NT2/D1 (cell line): Measurements from ENCODE around the gene SLC36A4.
"Not testable (repeated sequence)": the region's sequence is repeated elsewhere in the genome, so short reads cannot be mapped to it uniquely, and the experiment has no call there.

ENCODE experiments used
- DNase-seq: peaks from one replicate; pipeline ENCODE4 v3.0.0-alpha.2; 2011; ENCODE audit warnings: low read depth, low spot score
- H3K27me3 ChIP-seq: 2 replicates; pipeline ENCODE4 v1.6.0; 2011; ENCODE audit warnings: mild to moderate bottlenecking; ENCODE audit not compliant: insufficient read length, insufficient read depth
- H3K36me3 ChIP-seq: 2 replicates; pipeline ENCODE4 v1.6.1; 2011; ENCODE audit warnings: mild to moderate bottlenecking, low read length, mixed read lengths; ENCODE audit not compliant: insufficient read depth, insufficient read length
- H3K4me1 ChIP-seq: 2 replicates; pipeline ENCODE4 v1.5.1; 2011; ENCODE audit not compliant: insufficient read depth, insufficient read length
- H3K4me3 ChIP-seq: 2 replicates; pipeline ENCODE4 v1.5.1; 2011; ENCODE audit warnings: low read depth; ENCODE audit not compliant: insufficient read length
- H3K9ac ChIP-seq: 2 replicates; pipeline ENCODE4 v1.6.0; 2011; ENCODE audit warnings: low read depth; ENCODE audit not compliant: insufficient read length
- H3K9me3 ChIP-seq: 2 replicates; pipeline ENCODE4 v1.5.1; 2011; ENCODE audit warnings: mild to moderate bottlenecking, low read length; ENCODE audit not compliant: insufficient read depth
- SUZ12 ChIP-seq: IDR thresholded peaks from 2 replicates; pipeline ENCODE4 v1.6.1; 2011; ENCODE audit not compliant: insufficient read length, insufficient read depth; ENCODE audit errors: extremely low read depth
- YY1 ChIP-seq: IDR thresholded peaks from 2 replicates; pipeline ENCODE4 v1.6.1; 2011; ENCODE audit not compliant: insufficient read length, insufficient read depth
- ZNF274 ChIP-seq: IDR thresholded peaks from 2 replicates; pipeline ENCODE4 v1.6.1; 2011; ENCODE audit warnings: mild to moderate bottlenecking, low read depth, low read length

Gene SLC36A4

DNA sequence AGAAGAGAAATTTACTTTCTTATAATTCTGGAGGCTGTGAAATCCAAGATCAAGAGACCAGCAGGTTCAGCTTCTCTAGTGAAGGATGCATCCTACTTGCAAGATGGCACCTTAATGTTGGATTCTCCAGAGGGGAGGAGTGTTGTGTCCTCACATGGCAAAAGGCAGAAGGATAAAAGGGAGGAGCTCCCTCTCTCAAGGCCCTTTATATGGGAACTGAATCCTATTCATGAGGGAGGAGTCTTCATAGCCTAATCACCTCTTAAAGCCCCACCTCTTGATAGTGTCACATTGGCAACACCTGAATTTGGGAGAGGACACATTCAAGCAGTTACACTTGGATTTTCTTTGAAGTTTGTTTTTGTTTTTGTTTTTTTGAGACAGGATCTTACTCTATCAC, 79.5 kb downstream of the SLC36A4 start:
- no peak for DNase-seq
- no peak overlapping the region for H3K4me3 ChIP-seq
- H3K4me1 ChIP-seq, result no peaks in the 10 kb centered on the region
- no peaks in the 10 kb centered on the region for H3K36me3 ChIP-seq
- no peak for TF ChIP-seq SUZ12
- peaks cover 13% of the 10 kb centered on the region; the same call in 1 of the 2 replicates for H3K9me3 ChIP-seq
- H3K9ac ChIP-seq, result no peak overlapping the region
- H3K27me3 ChIP-seq, result no peaks in the 10 kb centered on the region

DNA sequence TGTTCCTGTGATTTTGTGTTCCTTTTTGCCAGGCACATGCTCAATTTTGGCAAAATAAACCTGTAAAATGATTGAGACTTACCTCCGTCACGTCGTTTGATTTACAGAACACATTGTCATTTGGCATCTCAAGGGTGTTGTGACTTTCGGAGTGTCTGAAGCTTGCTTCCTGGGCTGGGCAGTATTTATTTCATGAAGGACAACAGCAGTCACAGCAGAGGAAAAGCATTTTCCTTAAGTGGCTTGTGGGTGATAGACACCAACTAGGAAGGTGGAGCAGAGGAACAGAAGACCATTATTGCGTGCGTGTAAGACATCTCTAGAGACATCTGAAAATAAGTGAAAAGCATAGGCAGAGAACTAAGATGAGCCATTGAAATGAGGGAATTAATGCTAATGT, 80.2 kb downstream of the SLC36A4 start:
- no peaks in the 10 kb centered on the region for H3K27me3 ChIP-seq
- H3K36me3 ChIP-seq, result no peaks in the 10 kb centered on the region
- no peak for TF ChIP-seq YY1
- H3K9me3 ChIP-seq, result peaks cover 13% of the 10 kb centered on the region; the same call in 1 of the 2 replicates
- no peak for DNase-seq
- no peak overlapping the region for H3K4me3 ChIP-seq
- H3K4me1 ChIP-seq, result no peaks in the 10 kb centered on the region
- H3K9ac ChIP-seq, result peak overlapping the region; percentile 33

DNA sequence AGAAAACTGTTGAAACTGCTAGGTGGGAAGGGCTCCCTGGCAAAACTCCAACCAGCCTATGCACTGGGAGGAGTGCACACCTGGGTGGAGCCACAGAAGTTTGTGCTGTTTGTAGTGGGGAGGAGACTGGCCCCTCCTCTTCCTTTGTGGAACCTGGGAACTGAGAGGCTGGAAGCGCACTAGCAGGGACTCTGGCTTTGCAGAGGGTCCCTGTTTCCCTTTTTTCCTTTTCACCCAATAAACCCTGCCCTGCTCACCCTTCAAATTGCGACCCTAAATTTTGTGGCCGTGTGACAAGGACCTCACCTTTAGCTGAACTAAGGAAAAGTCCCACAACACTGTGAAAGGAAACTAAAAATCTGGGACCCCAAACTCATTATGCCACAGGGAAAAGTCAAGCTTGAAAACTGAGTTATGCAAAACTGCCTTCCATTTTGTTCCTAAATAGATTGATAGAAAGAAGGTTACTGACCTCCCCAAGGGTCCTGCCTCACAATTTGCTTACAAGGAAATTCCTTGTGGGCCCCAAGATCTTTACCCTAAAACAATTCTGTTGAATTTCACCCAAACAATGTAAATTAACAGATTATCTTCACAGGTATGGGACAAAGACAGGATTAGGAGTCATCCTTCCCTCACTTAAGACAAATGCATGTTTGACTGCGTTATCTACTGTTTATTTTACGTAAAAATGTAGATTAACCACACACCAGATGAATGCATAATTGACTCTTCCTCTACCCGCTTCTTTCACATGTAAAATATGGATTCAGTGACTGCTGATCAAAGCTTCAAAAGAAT, 81.0 kb downstream of the SLC36A4 start:
- peak overlapping the region; percentile 27 for H3K9ac ChIP-seq

DNA sequence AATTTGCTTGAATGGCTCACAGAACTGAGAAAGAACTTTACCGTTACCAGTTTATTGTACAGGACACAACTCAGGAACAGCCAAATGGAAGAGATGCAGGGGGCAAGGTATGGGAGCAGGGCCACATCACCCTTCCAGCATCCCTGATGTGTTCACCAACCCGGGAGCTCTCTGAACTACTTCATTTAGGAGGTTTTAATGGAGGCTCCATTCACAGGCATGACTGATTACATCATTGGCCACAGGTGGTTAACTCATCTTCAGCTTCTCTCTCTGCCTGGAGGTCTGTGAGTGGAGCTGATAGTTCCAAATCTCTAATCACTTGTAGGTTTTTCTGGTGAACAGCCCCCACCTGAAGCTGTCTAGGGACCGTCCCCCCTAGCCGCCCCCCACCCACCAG, 83.5 kb downstream of the SLC36A4 start:
- TF ChIP-seq YY1 (no peak), SUZ12 (no peak), ZNF274 (no peak)

More for the DNA sequence above, 81.0 kb downstream of the SLC36A4 start:
- no peaks in the 10 kb centered on the region for H3K36me3 ChIP-seq
- H3K27me3 ChIP-seq, result no peaks in the 10 kb centered on the region
- no peaks in the 10 kb centered on the region for H3K4me1 ChIP-seq
- H3K4me3 ChIP-seq, result no peak overlapping the region
- peaks cover 13% of the 10 kb centered on the region; the same call in 1 of the 2 replicates for H3K9me3 ChIP-seq
- DNase-seq, result no peak
- no peak for TF ChIP-seq SUZ12
- TF ChIP-seq YY1, result no peak
- no peak for TF ChIP-seq ZNF274

DNA sequence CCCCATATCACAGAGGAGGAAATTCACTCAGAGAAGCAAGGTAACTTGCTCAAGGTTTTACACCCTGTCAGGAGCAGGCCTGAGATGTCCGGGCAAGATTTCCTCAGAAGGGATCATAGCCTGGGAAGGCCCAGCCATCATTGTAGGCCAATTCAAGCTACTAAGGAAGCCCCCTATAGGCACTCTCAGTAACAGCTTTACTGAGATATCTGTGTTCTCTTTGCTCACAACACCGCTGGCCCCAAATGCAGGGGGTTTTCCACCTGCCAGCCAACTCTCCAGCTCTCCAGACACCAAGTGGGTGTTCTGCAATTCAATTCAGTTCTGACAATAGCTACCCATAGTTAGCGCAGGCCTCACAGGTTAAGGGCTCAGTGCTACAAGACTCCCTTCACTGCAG, 84.0 kb downstream of the SLC36A4 start:
- DNase-seq, result no peak
- H3K9me3 ChIP-seq, result peaks cover 6% of the 10 kb centered on the region; the same call in 1 of the 2 replicates
- TF ChIP-seq SUZ12, result no peak
- no peak for TF ChIP-seq ZNF274
- TF ChIP-seq YY1, result no peak
- no peaks in the 10 kb centered on the region for H3K27me3 ChIP-seq
- no peak overlapping the region for H3K4me3 ChIP-seq
- no peak overlapping the region for H3K9ac ChIP-seq
- no peaks in the 10 kb centered on the region for H3K4me1 ChIP-seq
- H3K36me3 ChIP-seq, result no peaks in the 10 kb centered on the region

More for the DNA sequence above, 83.5 kb downstream of the SLC36A4 start:
- H3K4me3 ChIP-seq, result no peak overlapping the region
- DNase-seq, result no peak
- H3K9me3 ChIP-seq, result peaks cover 9% of the 10 kb centered on the region; the same call in 1 of the 2 replicates
- H3K9ac ChIP-seq, result no peak overlapping the region
- no peaks in the 10 kb centered on the region for H3K27me3 ChIP-seq
- H3K4me1 ChIP-seq, result no peaks in the 10 kb centered on the region
- no peaks in the 10 kb centered on the region for H3K36me3 ChIP-seq

DNA sequence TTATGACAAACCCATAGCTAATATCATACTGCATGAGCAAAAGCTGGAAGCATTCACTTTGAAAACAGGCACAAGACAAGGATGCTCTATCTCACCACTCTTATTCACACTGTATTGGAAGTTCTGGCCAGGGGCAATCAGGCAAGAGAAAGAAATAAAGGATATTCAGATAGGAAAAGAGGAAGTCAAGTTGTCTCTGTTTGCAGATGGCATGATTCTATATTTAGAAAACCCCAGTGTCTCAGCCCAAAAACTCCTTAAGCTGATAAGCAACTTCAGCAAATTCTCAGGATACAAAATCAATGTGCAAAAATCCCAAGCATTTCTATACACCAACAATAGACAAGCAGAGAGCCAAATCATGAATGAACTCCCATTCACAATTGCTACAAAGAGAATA, 86.6 kb downstream of the SLC36A4 start:
- not testable (repeated sequence) for H3K4me3 ChIP-seq, H3K36me3 ChIP-seq, H3K9me3 ChIP-seq, H3K27me3 ChIP-seq, H3K9ac ChIP-seq, H3K4me1 ChIP-seq, DNase-seq

DNA sequence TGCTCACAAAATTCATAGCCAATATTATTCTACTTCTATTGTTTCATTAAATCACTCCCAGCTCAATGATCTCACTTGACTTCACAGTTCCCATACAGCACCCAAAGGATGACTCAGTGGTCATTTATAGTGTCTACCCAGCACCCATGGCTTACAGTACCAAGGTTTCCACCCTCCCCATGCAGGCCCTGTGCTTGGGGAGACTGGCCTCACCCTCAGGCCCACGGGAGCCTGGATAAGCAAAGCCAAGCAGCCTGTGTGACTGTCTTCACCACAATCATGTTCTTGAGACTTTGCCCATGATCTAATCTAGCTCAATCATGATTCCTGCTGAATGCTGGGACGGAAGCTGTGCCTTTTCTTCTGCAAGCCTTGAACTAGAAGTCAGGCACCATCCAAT, 97.6 kb downstream of the SLC36A4 start:
- Histone ChIP-seq H3K4me3 (no peak overlapping the region), H3K27me3 (no peaks in the 10 kb centered on the region), H3K36me3 (no peaks in the 10 kb centered on the region), H3K9ac (no peak overlapping the region), H3K9me3 (peaks cover 18% of the 10 kb centered on the region), H3K4me1 (peaks cover 5% of the 10 kb centered on the region)
- TF ChIP-seq SUZ12 (no peak), ZNF274 (no peak), YY1 (no peak)
- no peak for DNase-seq

DNA sequence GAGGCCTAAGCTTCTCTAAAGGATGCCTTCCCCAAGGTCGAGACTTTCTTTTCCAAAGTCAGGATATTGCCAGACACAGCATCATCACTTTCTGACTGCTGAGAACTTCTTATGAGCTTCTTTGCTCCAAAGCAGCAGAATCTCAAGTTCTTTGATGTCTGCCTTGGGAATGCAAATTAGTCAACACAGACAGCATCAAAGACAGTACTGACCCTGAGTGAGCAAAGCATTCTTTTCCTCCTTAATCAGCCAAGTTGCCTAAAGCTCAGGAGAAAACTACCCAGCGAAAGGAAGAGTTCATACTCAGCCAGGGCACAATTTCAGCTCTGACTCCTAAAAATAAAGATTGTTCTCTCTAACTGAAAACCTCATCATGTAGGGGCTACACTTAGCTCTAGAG, 98.0 kb downstream of the SLC36A4 start:
- peaks cover 5% of the 10 kb centered on the region for H3K4me1 ChIP-seq
- no peak overlapping the region for H3K9ac ChIP-seq
- no peak for DNase-seq
- no peak overlapping the region for H3K4me3 ChIP-seq
- H3K9me3 ChIP-seq, result peaks cover 22% of the 10 kb centered on the region
- no peaks in the 10 kb centered on the region for H3K27me3 ChIP-seq
- no peak for TF ChIP-seq YY1
- no peak for TF ChIP-seq ZNF274
- H3K36me3 ChIP-seq, result no peaks in the 10 kb centered on the region
